B cell (primary cell): ENCODE results near the gene HGFAC. TPM values are rescaled to one million over a fixed set of nuclear protein-coding genes. Genes with fewer than 3 reads are reported as not detected.

Source experiments
- ATAC-seq: fragments of 200-7000 bp; cut with Tn5 transposase; one replicate; pipeline ENCODE4 v1.10.0; 2021; ENCODE audit warnings: low read depth, mild to moderate bottlenecking, moderate number of reproducible peaks, moderate library complexity
- CTCF ChIA-PET: fragments of 350-600 bp; sonication (Branson Sonifier 250); formaldehyde crosslinking; loops from one replicate; lab custom pipeline; 2021; ENCODE audit warnings: antibody characterized with exemption, inconsistent platforms; lab: Charles Lee
- POLR2A ChIA-PET: fragments of 350-600 bp; sonication (Branson Sonifier 250); formaldehyde crosslinking; loops from one replicate; lab custom pipeline; 2021; ENCODE audit warnings: antibody characterized with exemption; lab: Charles Lee
- DNase-seq: peaks from one replicate; pipeline ENCODE4 v3.0.0; 2013
- H2AFZ ChIP-seq: 2 replicates; pipeline ENCODE4 v1.6.1; 2012; ENCODE audit warnings: mild to moderate bottlenecking, low read depth, low read length; ENCODE audit not compliant: insufficient read depth, poor library complexity, severe bottlenecking
- H3K27ac ChIP-seq, 2 donors: 1 replicate in 1 of 2; 2 replicates in 1 of 2; pipeline ENCODE4 v1.5.1; 2012 to 2013; ENCODE audit warnings: low read length in 2 of 2, mild to moderate bottlenecking in 2 of 2, moderate library complexity in 1 of 2
- H3K27me3 ChIP-seq, 4 experiments: fragments of 200-600 bp in 1 of 4; sonication (generic) in 1 of 4; replicated peaks in 1 of 4; 1 replicate in 2 of 4; 2 replicates in 2 of 4; pipeline versions ENCODE4 v1.6.1 to v1.7.0; 2013 to 2016; ENCODE audit warnings: low read length in 3 of 4, mild to moderate bottlenecking in 2 of 4, mixed read lengths in 1 of 4, moderate library complexity in 1 of 4; ENCODE audit not compliant: insufficient read depth in 4 of 4, control insufficient read depth in 3 of 4; ENCODE audit errors: control extremely low read depth in 1 of 4
- H3K36me3 ChIP-seq, 2 experiments: replicated peaks in 1 of 2; 1 replicate in 1 of 2; 2 replicates in 1 of 2; pipeline versions ENCODE4 v1.6.1 to v1.7.1; 2013; ENCODE audit warnings: low read length in 1 of 2; ENCODE audit not compliant: insufficient read depth in 2 of 2, control insufficient read depth in 1 of 2; ENCODE audit errors: control extremely low read depth in 1 of 2, extremely low read depth in 1 of 2
- H3K4me1 ChIP-seq, 2 donors: fragments of 200-600 bp in 1 of 2; sonication (generic) in 1 of 2; 1 replicate in 1 of 2; 2 replicates in 1 of 2; pipeline versions ENCODE4 v1.5.1 to v1.6.1; 2013 to 2017; ENCODE audit warnings: low read length in 2 of 2; ENCODE audit not compliant: control insufficient read depth in 2 of 2, insufficient read depth in 2 of 2
- H3K4me2 ChIP-seq: replicated peaks from 2 replicates; pipeline ENCODE3; 2012; ENCODE audit warnings: mild to moderate bottlenecking, low read depth, low read length; ENCODE audit not compliant: poor library complexity, severe bottlenecking
- H3K4me3 ChIP-seq, 5 experiments: fragments of 200-600 bp in 1 of 5; sonication (generic) in 1 of 5; 1 replicate in 3 of 5; 2 replicates in 2 of 5; pipeline versions ENCODE4 v1.5.1 to v1.7.0; 2011 to 2016; ENCODE audit warnings: low read length in 4 of 5, mild to moderate bottlenecking in 4 of 5, low read depth in 2 of 5, control low read depth in 1 of 5, moderate library complexity in 1 of 5; ENCODE audit not compliant: insufficient read depth in 1 of 5; ENCODE audit errors: control extremely low read depth in 1 of 5, extremely low read depth in 1 of 5
- H3K79me2 ChIP-seq: fragments of 200-600 bp; sonication (generic); one replicate; pipeline ENCODE4 v1.6.0; 2016; ENCODE audit warnings: low read length; ENCODE audit not compliant: control insufficient read depth, insufficient read depth
- H3K9ac ChIP-seq: fragments of 200-600 bp; sonication (generic); 2 replicates; pipeline ENCODE4 v1.6.1; 2017; ENCODE audit warnings: mild to moderate bottlenecking, low read length, moderate library complexity
- H3K9me3 ChIP-seq, 3 donors: one replicate each; pipeline versions ENCODE4 v1.6.1 to v1.7.1; 2013; ENCODE audit warnings: low read length in 2 of 3; ENCODE audit not compliant: control insufficient read depth in 2 of 3, insufficient read depth in 1 of 3; ENCODE audit errors: control extremely low read depth in 1 of 3
- H4K20me1 ChIP-seq: 2 replicates; pipeline ENCODE4 v1.6.0; 2012; ENCODE audit warnings: mild to moderate bottlenecking, low read length; ENCODE audit not compliant: insufficient read depth, control insufficient read depth, poor library complexity, severe bottlenecking
- H3K27ac Mint-ChIP-seq: one replicate; pipeline ENCODE4 v1.8.0; 2021; ENCODE audit warnings: mixed read lengths
- H3K27me3 Mint-ChIP-seq: one replicate; pipeline ENCODE4 v1.8.0; 2021; ENCODE audit warnings: mixed read lengths
- H3K4me1 Mint-ChIP-seq: one replicate; pipeline ENCODE4 v1.8.0; 2021; ENCODE audit warnings: mixed read lengths
- H3K4me3 Mint-ChIP-seq: one replicate; pipeline ENCODE4 v1.8.0; 2021; ENCODE audit warnings: mixed read lengths
- H3K9me3 Mint-ChIP-seq: one replicate; pipeline ENCODE4 v1.8.0; 2022; ENCODE audit warnings: mixed read lengths; ENCODE audit not compliant: insufficient read depth
- CTCF ChIP-seq: fragments of 200-600 bp; IDR thresholded peaks from one replicate; pipeline ENCODE4 v1.8.0; 2022; ENCODE audit warnings: antibody characterized with exemption, mild to moderate bottlenecking
- EZH2 ChIP-seq: IDR thresholded peaks from 2 replicates; pipeline ENCODE4 v1.6.1; 2012; ENCODE audit warnings: borderline replicate concordance, low read depth, mild to moderate bottlenecking, moderate library complexity, low read length; ENCODE audit not compliant: insufficient read depth, poor library complexity, severe bottlenecking
- WGBS: methylation state at CpG from one replicate; pipeline ENCODE4 v1.1.5; 2013; ENCODE audit warnings: missing lambda C conversion rate; ENCODE audit not compliant: insufficient coverage; 5-methylcytosine and 5-hydroxymethylcytosine counted together
- intact Hi-C: fragments of 100-400 bp; cut with micrococcal nuclease; formaldehyde crosslinking; loops from one replicate; pipeline ENCODE4 v1.10.0; 2022
- polyA plus RNA-seq: library from polyadenylated mRNA; depleted of rRNA; stranded (reverse); fragments of >200 nt; gene quantifications from 2 replicates; pipeline ENCODE4 v1.2.3, GENCODE V29; 2012
- total RNA-seq, 2 donors: library from RNA; stranded (reverse); fragments of 120-200 nt in 1 of 2; gene quantifications; 1 replicate in 1 of 2; 2 replicates in 1 of 2; pipeline versions ENCODE4 v1.2.3 to v1.2.4, GENCODE V29; 2013 to 2022

HGFAC gene
- total and polyA plus RNA-seq, 2 donors (not counting 1 experiment from before 2014, with no cell fraction given), result not detected

GRCh38 chr4:3407930-3408792 lies 33.6 kb upstream of the HGFAC start:
- Histone ChIP-seq H3K27ac (no peak overlapping the region), H3K9me3 (peaks cover 0 to 9% (median 0%) of the 10 kb centered on the region in 3 donors), H3K4me3 (no peak overlapping the region), H4K20me1 (no peaks in the 10 kb centered on the region), H3K9ac (no peak overlapping the region), H3K79me2 (no peaks in the 10 kb centered on the region), H3K27me3 (no peaks in the 10 kb centered on the region), H2AFZ (no peak overlapping the region), H3K36me3 (no peaks in the 10 kb centered on the region), H3K4me1 (no peaks in the 10 kb centered on the region), H3K4me2 (no peak overlapping the region)
- ATAC-seq, result no peak
- no peak for DNase-seq
- Mint-ChIP-seq H3K4me1 (no peaks in the 10 kb centered on the region), H3K27ac (no peak overlapping the region), H3K9me3 (peaks cover 4% of the 10 kb centered on the region), H3K4me3 (no peak overlapping the region), H3K27me3 (no peaks in the 10 kb centered on the region)
- 91% methylated on average over 24 of the region's 26 CpGs for WGBS
- CTCF ChIA-PET, result interaction anchor here (1.2 kb wide), 1 partner anchor 72 kb away, joined by 3 read pairs; no protein-coding TSS in a partner anchor
- intact Hi-C loops, result no loop called here
- TF ChIP-seq EZH2 (no peak), CTCF (no peak)
- POLR2A ChIA-PET, result no interaction called here

- H3K27ac ChIP-seq, result no peak overlapping the region
- Mint-ChIP-seq H3K4me1 (peaks cover 4% of the 10 kb centered on the region), H3K9me3 (peaks cover 4% of the 10 kb centered on the region), H3K27ac (no peak overlapping the region), H3K27me3 (no peaks in the 10 kb centered on the region), H3K4me3 (no peak overlapping the region)
- ChIA-PET CTCF (interaction anchor here (1.2 kb wide), 1 partner anchor 72 kb away, joined by 3 read pairs; no protein-coding TSS in a partner anchor), POLR2A (no interaction called here)
- H3K9ac ChIP-seq, result no peak overlapping the region
- DNase-seq, result no peak
- no peaks in the 10 kb centered on the region for H3K36me3 ChIP-seq
- TF ChIP-seq CTCF, result no peak
- TF ChIP-seq EZH2, result no peak
- no peaks in the 10 kb centered on the region for H3K27me3 ChIP-seq
- whole genome bisulfite sequencing, result 77% methylated on average over 6 of the region's 8 CpGs
- no peak overlapping the region for H3K4me2 ChIP-seq
- no peaks in the 10 kb centered on the region for H3K4me1 ChIP-seq
- H4K20me1 ChIP-seq, result no peaks in the 10 kb centered on the region
- H2AFZ ChIP-seq, result no peak overlapping the region
- no peak for ATAC-seq
- H3K9me3 ChIP-seq, result peaks cover 0 to 9% (median 0%) of the 10 kb centered on the region in 3 donors
- intact Hi-C loops, result no loop called here
- no peak overlapping the region for H3K4me3 ChIP-seq
- H3K79me2 ChIP-seq, result no peaks in the 10 kb centered on the region
These were observed 32.9 kb upstream of the HGFAC start for GRCh38 chr4:3408793-3409330.
